Neuron (in vitro differentiated cells): ENCODE measurements around the gene FAM187B.

Experiments used
- H2AFZ ChIP-seq: one replicate; pipeline ENCODE4 v1.6.1; 2013; ENCODE audit warnings: low read depth, mild to moderate bottlenecking, inconsistent platforms, low read length, moderate library complexity
- H3K27me3 ChIP-seq: one replicate; pipeline ENCODE4 v1.6.1; 2013; ENCODE audit warnings: low read length; ENCODE audit not compliant: insufficient read depth
- H3K36me3 ChIP-seq: one replicate; pipeline ENCODE4 v1.6.1; 2013; ENCODE audit warnings: low read length; ENCODE audit not compliant: insufficient read depth
- H3K4me1 ChIP-seq: one replicate; pipeline ENCODE4 v1.6.1; 2013; ENCODE audit warnings: low read length; ENCODE audit not compliant: insufficient read depth
- H3K4me3 ChIP-seq: 2 replicates; pipeline ENCODE4 v1.5.1; 2013; ENCODE audit warnings: mild to moderate bottlenecking, low read length, moderate library complexity
- H3K9me3 ChIP-seq: one replicate; pipeline ENCODE4 v1.6.1; 2013; ENCODE audit warnings: low read length

The FAM187B gene

GRCh38 chr19:35228177-35228930 is at the start of gene FAM187B:
Gene FAM187B (minus strand): TSS chr19:35228739. CDS start chr19:35228680, 59 bp downstream.
- Histone ChIP-seq H3K27me3 (no peaks in the 10 kb centered on the region), H3K4me3 (no peak within 1 kb of the TSS), H3K4me1 (peaks cover 5% of the 10 kb centered on the region), H2AFZ (no peak within 1 kb of the TSS), H3K9me3 (peaks cover under 1% of the 10 kb centered on the region), H3K36me3 (no peaks in the 10 kb centered on the region)

DNA sequence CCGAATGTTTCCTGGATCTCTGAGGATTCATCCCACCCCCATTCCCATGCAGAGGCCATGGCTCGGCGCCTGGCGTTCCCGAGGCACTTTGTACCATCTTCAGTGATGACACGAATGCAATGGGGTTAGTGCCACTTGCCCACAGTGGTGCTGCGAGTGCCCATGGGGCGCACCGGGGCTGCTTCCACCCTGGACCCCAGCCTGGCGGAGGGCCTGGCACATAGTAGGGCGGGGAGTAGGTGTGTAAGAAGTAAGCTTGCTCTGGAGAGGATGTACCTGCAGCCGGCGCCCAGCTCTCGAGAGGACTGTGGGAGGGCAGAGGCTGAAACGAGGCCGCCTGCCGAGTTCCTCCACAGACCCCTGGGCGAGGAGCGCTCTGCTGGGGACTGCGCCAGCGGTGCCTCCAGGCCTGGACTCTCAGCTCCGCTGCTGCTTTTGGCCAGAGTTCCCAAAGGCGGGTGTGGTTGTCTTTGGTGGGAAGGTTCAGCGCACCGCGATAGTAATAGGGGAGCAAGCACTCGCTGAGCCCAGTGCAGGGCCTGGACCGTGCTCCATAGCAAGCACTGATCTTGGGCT is 48.3 kb upstream of the FAM187B start:
- no peak overlapping the region for H2AFZ ChIP-seq
- no peaks in the 10 kb centered on the region for H3K4me1 ChIP-seq
- no peaks in the 10 kb centered on the region for H3K27me3 ChIP-seq
- peaks cover 46% of the 10 kb centered on the region for H3K36me3 ChIP-seq
- no peaks in the 10 kb centered on the region for H3K9me3 ChIP-seq
- H3K4me3 ChIP-seq = no peak overlapping the region

DNA sequence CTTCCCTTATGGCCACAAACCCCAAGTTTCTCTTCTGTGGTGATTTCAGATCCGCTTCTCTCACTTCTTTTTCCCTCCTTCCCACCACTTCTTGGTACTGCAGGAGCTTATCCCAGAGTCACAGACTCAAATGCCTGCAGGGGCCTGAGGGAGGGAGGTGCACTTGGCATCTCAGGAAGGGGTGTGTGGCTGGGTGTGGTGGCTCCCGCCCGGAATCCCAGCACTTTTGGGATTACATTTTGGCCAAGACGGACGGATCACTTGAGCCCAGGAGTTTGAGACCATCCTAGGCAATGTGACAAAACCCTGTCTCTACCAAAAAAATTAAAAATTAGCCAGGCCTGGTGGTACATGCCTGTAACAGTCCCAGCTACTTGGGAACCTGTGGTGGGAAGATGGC is 45.8 kb upstream of the FAM187B start:
- no peak overlapping the region for H3K4me3 ChIP-seq
- no peaks in the 10 kb centered on the region for H3K27me3 ChIP-seq
- H3K36me3 ChIP-seq = peaks cover 64% of the 10 kb centered on the region
- H3K4me1 ChIP-seq = peaks cover 7% of the 10 kb centered on the region
- H3K9me3 ChIP-seq = no peaks in the 10 kb centered on the region
- H2AFZ ChIP-seq = no peak overlapping the region

DNA sequence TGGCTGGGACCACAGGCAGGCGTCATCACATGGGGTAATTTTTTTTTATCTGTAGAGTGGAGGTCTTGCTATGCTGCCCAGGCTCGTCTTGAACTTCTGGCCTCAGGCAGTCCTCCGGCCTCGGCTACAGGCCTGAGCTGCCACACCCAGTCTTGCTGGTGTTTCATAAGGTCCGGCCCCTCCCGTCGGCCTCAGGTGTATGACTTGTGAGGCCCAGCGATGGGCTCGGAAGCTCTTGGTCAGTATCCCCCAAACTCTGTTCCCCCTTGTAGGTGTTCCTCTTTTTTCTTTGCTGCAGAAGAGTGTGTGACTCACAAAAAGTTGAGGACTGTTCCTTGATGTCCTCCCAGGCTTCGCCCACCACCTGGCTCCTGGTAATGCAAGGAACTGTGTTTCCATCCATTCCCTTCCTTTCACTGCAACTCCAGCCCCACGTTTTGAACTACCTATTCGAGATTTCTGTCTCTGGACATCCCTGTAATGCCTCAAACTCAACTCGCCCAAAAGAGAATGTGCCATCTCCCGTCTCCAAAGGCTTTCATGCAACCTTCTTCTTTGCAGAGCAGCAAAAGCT is 45.2 kb upstream of the FAM187B start:
- Histone ChIP-seq H3K4me1 (peaks cover 7% of the 10 kb centered on the region), H3K9me3 (no peaks in the 10 kb centered on the region), H2AFZ (no peak overlapping the region), H3K27me3 (no peaks in the 10 kb centered on the region), H3K36me3 (peaks cover 61% of the 10 kb centered on the region), H3K4me3 (no peak overlapping the region)

GRCh38 chr19:35272954-35273649 is 44.6 kb upstream of the FAM187B start:
- H2AFZ ChIP-seq = no peak overlapping the region
- no peak overlapping the region for H3K4me3 ChIP-seq
- H3K27me3 ChIP-seq = no peaks in the 10 kb centered on the region
- peaks cover 7% of the 10 kb centered on the region for H3K4me1 ChIP-seq
- H3K9me3 ChIP-seq = no peaks in the 10 kb centered on the region
- peaks cover 56% of the 10 kb centered on the region for H3K36me3 ChIP-seq

- H3K9me3 ChIP-seq = no peaks in the 10 kb centered on the region
- H3K4me3 ChIP-seq = no peak overlapping the region
- peaks cover 55% of the 10 kb centered on the region for H3K36me3 ChIP-seq
- H2AFZ ChIP-seq = no peak overlapping the region
- no peaks in the 10 kb centered on the region for H3K27me3 ChIP-seq
- peaks cover 7% of the 10 kb centered on the region for H3K4me1 ChIP-seq
These were observed 43.7 kb upstream of the FAM187B start for GRCh38 chr19:35272122-35272719.

- no peak overlapping the region for H3K4me3 ChIP-seq
- H3K36me3 ChIP-seq = peaks cover 51% of the 10 kb centered on the region
- no peaks in the 10 kb centered on the region for H3K27me3 ChIP-seq
- no peak overlapping the region for H2AFZ ChIP-seq
- peaks cover 12% of the 10 kb centered on the region for H3K4me1 ChIP-seq
- H3K9me3 ChIP-seq = no peaks in the 10 kb centered on the region
These were observed 43.0 kb upstream of the FAM187B start for GRCh38 chr19:35271546-35271945.

DNA sequence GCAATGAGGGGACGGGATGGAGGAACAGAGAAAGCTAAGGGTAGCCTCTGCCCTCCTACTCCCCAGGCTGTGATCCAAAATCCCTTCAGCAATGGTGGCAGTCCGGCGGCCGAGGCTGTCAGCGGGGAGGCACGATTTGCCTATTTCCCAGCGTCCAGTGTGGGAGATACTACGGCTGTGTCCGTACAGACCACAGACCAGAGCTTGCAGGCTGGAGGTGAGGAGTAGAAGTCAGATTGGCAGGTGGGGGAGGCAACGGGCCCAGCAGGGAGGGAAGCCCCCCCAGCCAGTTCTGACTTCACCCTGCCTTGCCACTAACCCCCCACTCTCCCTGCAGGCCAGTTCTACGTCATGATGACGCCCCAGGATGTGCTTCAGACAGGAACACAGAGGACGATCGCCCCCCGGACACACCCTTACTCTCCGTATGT is 41.9 kb upstream of the FAM187B start:
- Histone ChIP-seq H3K9me3 (no peaks in the 10 kb centered on the region), H3K4me3 (peak overlapping the region; percentile 73), H2AFZ (no peak overlapping the region), H3K36me3 (peaks cover 51% of the 10 kb centered on the region), H3K27me3 (no peaks in the 10 kb centered on the region), H3K4me1 (peaks cover 15% of the 10 kb centered on the region)

DNA sequence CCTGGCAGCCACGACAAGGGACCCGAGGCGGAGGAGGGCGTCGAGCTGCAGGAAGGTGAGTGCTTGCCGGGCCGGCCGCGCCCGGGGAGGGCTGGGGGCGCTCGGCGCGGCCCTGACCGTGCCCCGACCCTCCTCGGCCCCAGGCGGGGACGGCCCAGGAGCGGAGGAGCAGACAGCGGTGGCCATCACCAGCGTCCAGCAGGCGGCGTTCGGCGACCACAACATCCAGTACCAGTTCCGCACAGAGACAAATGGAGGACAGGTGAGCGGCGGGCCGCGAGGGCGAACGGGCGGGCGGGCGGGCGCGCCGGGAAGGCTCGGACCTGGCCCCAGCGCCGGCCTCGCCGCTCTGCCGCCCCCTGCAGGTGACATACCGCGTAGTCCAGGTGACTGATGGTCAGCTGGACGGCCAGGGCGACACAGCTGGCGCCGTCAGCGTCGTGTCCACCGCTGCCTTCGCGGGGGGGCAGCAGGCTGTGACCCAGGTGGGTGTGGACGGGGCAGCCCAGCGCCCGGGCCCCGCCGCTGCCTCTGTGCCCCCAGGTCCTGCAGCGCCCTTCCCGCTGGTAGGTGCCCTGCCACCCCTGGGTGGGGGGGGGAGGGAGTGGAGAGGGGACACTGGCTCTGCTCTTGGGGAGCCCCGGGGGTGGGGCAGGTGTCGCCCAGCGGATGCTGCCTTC is 41.0 kb upstream of the FAM187B start:
- Histone ChIP-seq H2AFZ (no peak overlapping the region), H3K36me3 (peaks cover 51% of the 10 kb centered on the region), H3K27me3 (no peaks in the 10 kb centered on the region), H3K4me3 (peak overlapping the region; percentile 73), H3K9me3 (no peaks in the 10 kb centered on the region), H3K4me1 (peaks cover 15% of the 10 kb centered on the region)

DNA sequence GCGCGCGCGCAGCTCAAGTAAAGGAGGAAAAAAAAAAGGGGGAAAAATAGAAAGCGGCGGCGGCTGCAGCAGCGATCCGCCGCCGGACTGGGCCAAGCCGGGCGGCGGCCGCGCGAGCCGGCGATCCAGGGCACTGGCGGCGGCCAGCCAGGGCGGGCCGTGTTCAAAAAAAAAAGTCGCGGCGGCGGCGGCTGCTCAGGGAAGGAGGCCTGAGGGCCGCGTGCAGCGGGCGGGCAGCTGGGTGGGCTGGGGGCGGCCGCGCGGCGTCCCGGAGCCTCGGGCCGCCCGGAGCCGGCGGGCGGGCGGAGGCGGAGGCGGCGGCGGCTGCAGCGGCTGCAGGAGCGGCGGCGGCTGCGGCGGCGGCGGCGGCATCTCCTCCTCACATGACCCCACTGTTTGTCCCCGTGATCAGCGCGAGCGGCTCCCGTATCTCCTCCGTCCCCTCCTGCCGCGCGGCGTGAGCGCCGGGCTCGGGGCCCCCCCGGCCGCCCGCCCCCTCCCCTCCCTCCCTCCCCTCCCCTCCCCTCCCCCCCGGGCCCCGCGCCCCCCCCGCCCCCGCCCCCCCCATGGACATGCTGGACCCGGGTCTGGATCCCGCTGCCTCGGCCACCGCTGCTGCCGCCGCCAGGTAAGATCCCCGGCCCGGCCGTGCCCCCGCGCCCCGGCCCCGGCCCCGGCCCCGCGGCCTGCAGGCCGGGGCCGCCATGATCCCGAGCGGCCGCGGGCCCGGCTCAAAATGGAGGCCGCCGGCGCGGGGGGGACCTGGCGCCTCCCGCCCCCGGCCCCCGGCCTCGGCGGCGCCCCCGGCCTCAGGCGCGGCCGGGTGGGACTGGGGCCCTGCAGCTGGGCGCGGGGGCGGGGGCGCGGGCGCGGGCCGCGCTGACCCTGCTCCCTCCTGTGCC is 40.2 kb upstream of the FAM187B start, which contains the start of gene USF2:
Gene USF2, plus strand, starts transcription at position 427 of the 902 bp plus-strand sequence. Its CDS starts 140 bp downstream, at position 567.
- H3K27me3 ChIP-seq = no peaks in the 10 kb centered on the region
- peaks cover 46% of the 10 kb centered on the region for H3K36me3 ChIP-seq
- H3K4me1 ChIP-seq = peaks cover 15% of the 10 kb centered on the region
- H3K9me3 ChIP-seq = no peaks in the 10 kb centered on the region
- H2AFZ ChIP-seq = peak within 1 kb of the TSS; percentile 48
- peak within 1 kb of the TSS; percentile 73 for H3K4me3 ChIP-seq

DNA sequence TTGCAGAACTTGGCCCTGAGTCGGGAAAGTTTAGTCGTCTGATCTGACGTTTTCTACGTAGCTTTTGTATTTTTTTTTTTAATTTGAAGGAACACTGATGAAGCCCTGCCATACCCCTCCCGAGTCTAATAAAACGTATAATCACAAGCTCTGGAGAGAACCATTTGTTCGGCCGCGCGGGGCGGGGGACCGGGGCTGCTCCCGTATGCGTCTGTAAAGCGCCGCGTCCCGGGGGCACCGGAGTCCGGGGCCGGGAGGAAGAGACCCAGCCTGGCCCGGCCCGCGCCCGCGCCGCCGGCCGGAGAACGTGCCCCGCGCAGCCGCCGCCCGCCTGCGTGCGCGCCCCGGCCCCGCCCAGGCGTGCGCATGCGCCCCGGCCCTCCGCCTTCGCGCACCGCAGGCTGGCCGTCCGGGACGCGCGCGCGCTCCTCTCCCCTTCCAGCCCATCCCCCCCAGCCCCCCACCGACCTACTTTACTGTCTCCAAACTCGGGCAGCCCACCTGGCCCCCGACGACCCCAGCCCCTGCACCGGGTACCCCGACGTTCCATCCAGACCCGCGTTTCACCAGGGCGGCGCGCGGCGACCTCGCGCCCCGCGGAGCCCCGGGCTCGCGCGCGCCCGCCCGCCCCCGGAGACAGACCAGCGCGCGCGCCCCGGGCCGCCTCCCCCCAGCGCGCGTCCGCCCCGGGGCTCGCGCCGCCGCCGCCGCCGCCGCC is 39.4 kb upstream of the FAM187B start:
- peaks cover 15% of the 10 kb centered on the region for H3K4me1 ChIP-seq
- H3K27me3 ChIP-seq = no peaks in the 10 kb centered on the region
- peak overlapping the region; percentile 48 for H2AFZ ChIP-seq
- H3K4me3 ChIP-seq = peak overlapping the region; percentile 73
- no peaks in the 10 kb centered on the region for H3K9me3 ChIP-seq
- peaks cover 38% of the 10 kb centered on the region for H3K36me3 ChIP-seq
